ENCODE data around the gene CD226.
"Not testable (repeated sequence)": the region's sequence is repeated elsewhere in the genome, so short reads cannot be mapped to it uniquely, and the experiment has no call there.

Gene CD226

DNA sequence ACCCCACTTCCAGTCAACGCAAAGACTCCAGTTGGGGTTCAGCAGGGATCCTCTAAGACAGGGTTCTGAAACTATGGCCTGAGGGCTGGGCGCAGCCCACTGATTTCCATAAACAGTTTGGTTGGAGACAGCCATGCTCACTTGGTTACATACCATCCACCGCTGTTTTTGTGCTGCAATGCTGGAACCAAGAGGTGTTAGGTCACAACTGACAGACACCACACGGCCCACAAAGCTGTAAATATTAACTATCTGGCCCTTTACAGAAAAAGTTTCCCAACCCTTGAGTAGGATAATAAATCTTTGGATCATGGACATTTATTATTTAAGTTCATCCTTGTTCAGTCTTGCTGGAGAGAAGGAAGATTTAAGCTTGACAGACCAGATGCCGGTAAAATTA lies 8.4 kb upstream of the CD226 start:
- no peak for DNase-seq

DNA sequence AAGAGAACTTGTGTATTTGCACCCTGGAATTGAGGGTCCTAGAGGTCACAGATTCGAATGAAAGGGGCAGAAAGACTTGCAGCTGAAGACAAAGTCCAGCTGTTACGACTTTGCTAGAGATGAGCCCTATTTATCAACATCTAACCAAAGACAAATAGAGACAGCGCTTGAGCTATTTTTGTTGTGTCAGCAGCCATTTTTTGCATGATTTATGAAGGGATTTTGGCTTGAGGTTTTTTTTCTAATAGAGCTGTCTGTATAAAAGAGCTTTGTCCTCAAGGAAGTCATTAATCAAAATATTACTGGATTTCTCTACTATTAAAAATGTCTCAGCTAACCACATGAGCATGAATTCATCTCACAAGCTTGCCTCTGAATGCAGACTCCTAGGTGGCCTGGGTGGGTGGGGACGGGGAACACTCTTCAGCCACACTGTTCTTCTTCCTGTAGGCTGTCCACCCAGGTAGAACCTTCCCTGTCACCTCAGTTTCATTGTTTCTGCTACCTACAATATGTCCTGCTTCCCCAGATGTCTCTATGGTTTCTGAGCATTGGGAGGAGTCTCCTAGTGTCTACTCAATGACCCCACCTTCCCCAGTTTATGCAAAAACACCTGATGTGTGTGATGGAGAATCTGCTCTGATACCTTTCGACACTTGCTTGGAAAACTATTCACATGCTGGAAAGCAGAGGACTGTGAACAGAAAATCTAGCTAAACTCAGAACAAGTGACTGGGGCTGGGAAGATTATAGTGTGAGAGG lies 7.2 kb upstream of the CD226 start:
- DNase-seq, result no peak

DNA sequence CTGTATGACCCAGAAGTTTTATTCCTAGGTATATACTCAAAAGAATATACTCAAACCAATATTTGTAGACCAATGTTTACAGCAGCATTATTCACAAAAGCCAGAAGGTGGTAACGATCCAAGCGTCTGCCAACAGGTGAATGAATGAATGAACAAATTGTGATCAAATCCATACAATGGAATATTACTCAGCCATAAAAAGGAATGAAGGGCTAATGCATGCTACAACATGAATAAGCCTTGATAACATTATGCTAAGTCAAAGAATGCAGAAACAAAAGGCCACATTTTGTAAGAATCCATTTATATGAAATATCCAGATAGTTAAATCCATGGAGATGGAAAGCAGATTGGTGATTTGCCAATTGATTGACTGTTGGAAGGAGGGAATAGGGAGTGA lies 5.5 kb upstream of the CD226 start:
- DNase-seq, result no peak

DNA sequence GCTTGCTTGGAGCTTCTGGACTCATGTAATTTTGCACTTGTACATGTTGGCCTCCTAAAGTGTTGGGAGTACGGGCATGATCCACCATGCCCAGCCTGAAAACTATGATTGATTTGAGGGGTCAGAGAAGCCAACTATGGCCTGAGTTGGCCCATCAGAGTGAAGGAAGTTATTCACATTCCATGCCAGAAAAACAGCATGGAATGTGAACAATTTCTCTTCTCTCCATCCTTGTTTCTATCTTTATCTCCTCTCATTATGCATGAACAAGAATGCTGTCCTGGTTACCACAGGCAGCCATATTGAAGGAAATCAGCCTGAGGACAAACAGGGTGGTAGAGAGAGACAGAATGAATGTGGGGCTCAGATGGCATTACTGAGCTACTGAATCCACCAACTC lies 3.5 kb upstream of the CD226 start:
- DNase-seq, result no peak

DNA sequence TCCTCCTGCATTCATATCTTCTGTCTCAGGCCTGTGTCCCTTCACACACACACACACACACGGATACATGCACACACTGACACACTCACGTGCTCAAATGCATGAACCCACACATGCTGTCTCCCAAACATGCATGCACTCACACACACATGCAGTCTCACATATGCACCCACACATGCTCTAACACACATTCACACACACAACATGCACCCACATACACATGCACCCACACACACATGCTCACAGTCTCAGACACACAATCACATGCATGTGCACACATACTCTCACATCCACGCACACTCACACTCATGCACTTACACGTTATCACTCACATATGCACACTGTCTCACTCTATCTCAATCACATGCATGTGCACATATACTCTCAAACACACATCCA lies 1.9 kb upstream of the CD226 start:
- DNase-seq, result no peak

DNA sequence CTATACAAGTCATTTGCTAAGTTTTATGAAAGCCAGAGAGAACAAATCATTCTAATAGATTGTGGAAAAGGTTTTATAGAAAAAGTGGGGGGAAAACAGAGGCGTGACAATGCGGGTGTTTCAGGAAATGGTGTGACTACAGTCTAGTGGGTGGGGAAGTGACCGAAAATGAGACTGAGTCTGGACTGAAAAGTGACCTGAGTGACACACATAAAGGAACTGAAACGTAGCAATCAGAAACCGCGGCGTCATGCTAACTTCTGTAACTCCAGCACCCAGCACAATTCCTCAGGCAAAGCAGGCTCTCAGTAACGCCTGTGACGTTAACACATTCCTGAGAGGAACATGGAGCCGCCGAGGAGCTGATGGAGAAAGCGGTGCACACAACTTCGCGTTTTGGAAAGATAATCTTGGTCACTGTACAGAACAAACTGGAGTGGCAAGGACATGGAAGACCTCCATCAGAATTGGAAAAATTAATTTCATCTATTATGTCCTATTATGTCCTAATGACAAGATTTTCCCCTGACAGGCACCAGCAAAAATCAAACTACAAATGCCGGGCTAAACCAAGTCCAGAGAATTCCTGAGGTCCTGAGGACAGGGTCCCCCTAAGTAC lies 1.4 kb upstream of the CD226 start:
- no peak for DNase-seq

DNA sequence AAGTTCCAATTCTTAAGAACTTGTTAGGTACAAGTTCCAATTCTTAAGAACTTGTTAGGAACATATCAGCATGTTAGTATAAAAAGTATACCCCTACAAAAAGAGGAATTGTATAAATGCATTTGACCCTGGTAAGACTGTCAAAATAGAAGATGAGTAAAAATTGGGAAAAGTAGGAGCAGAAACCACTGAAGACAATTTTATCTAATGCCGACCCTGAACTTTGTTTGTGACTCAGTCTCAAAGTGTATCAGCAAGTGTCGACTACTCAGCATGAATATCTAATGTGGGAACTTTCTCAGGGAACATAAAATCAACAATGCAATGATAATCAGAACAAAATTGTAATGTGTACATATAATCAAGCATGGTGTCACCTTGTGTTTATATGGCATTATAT lies 583 bp upstream of the CD226 start:
- DNase-seq, result no peak

DNA sequence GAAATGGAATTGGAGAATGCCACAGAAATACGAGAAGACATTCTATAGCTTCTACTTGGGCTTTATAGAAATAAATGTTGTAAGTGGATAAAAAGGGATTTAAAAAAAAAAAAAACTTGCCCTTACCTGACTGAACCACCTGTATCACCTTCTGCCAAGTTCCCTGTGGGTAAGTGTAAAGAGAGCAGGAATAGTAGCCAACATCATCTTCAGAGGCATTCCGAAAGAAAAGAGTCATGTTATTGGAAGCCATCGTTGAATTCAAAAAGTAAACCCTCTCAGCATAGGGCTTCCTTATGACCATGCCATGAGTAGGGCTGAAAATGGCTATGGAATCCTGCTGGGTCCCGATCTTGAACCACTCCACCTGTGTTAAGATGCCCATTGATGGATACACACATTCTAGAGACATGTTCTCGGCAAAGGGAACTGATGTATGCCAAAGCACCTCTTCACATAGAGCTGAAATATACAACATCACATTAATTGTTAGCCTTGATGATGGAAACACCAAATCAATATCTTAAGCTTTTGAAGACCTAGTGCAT lies 991 bp downstream of the CD226 start:
- no peak for DNase-seq

DNA sequence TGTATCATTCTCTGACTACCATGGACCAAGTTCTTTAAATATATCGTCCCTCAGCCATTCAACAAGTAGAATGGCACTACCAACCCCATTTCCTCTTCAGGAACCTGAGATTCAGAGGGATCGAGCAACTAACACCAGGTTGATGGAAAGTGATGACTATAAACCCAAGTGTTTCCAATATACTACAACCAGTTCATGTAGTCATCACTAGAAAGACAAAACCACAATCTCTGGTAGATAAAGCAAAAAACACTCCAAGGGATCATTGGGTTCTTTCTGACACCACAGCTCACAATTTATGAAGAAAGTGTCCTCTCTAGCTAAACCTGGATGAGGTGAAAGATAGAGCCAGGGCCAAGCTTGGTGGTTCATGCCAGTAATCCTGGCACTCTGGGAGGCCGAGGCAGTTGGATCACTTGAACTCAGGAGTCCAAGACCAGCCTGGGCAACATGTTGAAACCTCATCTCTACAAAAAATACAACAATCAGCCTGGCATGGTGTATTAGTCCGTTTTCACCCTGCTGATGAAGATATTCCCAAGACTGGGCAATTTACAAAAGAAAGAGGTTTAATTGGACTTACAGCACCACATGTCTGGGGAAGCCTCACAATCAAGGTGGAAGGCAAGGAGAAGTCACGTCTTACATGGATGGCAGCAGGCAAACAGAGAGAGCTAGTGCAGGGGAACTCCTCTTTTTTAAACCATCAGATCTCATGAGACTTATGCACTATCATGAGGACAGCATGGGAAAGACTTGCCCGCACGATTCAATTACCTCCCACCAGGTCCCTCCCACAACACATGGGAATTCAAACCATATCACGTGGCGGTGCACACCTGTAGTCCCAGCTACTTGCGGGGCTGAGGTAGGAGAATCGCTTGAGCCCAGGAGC lies 2.2 kb downstream of the CD226 start:
- no peak for DNase-seq

DNA sequence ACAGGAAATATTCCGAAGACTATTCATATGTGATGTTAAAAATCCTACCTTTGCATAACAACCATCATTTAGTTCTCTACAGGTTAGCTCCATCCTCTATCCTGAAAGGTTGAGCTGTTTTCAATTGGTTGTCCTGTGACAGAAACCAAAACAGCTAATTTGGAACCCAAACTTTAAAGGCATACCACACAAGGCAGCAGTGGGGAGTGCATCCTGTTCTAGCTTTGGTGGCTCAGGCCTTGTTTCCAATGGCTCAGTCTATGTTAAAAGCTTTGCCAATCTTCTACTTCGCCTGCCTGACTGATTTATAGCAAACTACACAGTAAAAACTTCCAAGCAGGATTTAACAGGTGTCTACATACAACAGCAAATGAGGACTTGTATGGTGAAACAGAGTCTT lies 3.2 kb downstream of the CD226 start:
- DNase-seq, result no peak

DNA sequence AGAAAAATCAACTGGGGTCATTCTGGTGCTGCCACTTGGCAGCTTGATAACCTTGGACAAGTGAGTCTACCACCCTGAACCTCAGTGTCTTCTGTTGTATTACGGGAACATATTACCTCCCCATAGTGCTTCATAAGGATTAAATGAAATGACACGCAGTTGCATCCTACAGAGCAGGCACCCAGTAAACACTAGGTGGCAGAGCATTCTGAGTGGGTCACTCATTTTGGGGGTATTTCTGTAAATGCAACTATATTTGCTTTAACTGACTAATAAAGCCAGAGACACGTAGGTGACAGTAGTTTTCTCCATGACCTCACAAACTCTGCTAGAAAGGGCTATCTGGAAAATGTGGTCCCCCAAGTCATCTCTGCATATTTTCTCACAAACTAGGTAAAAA lies 4.7 kb downstream of the CD226 start:
- no peak for DNase-seq

DNA sequence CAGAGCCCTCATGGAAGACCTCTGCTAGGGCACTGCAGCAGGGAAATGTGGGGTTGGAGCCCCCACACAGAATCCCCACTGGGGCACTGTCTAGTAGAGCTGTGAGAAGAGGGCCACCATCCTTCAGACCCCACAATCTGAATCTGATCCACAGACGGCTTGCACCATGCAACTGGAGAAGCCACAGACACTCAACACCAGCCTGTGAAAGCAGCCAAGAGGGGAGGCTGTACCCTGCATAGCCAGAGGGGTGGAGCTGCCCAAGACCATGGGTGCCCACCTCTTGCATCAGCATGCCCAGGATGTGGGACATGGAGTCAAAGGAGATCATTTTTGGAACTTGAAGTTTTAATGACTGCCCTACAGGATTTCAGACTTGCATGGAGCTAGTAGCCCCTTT lies 6.5 kb downstream of the CD226 start:
- no peak for DNase-seq

DNA sequence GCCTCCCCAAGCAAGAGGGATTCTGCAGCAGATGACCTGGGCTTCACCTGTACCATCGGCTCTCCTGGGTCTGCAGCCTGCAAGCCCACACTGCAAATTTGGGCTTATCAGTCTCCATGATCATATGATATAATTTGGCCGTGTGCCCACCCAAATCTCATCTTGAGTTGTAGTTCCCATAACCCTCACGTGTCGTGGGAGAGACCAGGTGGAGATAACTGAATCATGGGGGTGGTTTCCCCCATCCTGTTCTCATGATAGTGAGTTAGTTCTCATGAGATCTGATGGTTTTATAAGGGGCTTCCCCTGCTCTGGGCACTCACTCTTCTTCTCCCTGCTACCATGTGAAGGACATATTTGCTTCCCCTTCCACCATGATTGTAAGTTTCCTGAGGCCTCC lies 7.9 kb downstream of the CD226 start:
- DNase-seq, result not testable (repeated sequence)

DNA sequence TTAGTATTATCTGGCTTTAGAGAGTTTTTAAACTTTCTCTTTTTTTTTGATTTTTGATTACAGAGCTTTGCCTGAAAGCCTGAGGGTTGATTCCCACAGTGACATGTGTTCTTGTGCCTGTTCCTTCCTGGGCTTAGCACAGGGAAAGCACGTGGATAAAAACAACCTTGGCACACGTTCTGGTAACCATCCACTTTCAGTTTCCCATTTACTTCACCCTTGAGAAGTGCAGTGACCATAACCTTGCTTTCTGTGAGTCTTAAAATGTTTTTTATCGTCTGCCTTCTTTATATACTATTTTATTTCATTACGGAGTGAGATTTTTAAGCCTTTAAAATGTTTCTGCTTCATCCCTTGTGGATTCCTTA lies 11.5 kb downstream of the CD226 start:
- no peak for DNase-seq

DNA sequence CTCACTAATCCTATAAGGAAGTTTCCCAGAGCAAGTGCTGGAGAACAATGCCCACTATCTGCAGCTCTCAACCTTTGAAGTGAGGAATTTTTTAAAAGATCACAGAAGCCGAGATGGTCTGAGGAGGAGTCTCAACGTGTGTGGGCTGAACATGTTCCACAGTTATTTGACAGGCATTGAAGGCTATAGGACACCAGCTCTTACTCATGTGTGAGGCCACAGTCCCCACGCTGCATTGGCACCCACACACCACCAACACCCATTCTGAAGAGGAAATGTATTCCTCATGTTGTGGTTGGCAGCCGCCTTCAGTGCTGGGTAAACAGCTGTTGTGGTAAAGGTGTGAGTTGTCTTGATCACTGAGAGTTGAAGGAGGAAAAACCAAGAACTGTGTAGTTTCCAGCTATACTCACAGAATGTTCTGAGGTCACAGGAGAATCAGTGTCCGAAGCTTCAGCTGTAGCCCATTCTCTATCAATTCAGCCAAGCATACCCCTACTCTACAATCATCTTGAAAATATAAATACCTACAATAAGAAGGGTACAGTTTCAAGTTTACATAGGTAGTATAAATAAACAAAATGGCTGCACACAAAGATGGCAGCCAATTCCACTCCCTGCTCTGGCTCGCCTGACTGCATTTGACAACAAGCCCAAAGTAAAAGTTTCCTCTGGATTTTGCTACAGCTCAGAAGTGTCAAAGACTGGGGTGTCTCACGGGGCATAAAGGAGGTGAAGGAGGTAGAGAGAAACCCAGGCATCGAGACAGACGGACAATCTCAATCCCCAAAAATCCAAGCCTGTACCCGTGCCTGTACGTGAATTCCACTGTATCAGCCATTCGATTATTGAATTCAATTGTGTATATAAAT lies 12.1 kb downstream of the CD226 start:
- DNase-seq, result peak; percentile 39 to 61 (median 48)

DNA sequence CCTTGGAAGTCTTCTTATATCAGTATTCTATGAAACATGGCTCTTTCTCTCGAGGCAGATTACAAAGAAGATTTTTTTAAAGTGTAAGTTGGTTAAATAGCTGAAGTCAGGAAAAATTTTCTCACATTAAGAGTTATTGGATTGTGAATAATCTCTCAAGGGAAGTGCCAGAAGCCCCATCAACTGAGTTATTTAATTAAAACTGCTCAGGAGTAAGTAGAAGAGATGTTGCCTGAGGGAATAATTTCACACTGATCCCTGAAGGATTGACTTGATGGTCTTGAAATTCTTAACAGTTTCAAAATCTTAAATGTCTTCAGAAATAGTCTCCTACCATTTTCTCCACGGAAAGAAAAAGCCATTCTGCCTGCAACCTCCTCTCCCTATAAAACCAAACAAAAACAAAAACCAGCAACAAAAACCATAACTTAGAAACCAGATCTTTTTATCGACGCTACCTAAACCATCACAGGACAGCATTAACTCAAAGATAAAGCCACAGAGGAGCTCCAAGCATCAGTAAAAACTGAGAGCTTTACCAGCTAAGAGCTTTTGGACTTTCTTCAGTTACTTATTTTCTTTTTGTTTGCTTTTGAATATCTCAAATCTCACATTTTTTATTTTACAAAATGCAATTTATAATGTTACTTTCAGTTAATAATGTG lies 12.9 kb downstream of the CD226 start:
- DNase-seq, result no peak

DNA sequence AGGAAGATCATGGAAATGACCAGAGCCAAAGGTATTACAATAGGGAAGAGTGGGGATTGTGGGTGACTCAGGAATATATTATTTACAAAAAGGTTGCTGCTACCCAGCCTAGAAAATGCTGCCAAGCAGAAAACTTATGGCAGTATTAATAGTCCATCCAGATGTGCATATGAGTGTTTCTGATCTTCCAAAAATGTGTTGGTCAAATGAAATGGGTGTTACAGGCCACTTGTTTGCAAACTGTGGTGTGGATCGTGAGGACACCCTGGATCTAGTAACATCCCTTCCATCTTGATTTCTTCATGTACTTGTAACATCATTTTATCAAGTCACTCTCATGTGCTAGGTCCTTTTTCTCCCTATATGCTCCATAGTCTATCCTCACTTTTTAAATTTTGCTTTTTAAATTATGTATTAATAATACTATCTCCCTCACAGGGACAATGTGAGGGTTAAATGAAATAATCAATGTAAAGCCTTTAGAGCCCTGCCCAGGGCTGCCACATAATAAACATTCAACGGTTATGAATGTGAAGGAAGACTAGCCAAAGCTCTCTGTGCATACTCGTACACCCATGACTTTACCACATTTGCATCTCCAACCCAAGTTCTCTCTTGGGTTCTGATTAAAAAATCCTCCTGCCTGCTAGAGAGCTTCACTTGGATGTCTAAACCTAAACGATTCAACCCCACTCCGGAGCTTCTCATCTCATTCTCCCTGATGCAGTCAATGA lies 18.5 kb downstream of the CD226 start:
- DNase-seq, result no peak

DNA sequence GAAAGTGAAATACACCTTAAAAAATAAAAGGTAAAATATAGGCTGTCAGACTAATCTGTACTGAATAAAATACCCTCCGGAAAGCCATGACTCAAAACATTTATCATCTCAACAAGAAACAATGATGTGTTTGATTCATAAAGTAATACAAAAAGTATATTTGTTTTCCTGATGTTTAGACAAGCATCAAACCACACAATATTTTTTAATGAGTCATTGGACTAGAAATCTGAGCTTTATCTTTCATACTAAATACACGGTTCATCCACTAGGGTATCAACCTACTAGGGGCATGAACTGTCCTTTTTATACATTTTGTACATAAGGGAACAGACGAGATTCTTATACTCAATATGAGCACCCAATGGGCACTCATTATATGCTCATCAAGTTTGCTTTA lies 31.3 kb downstream of the CD226 start:
- no peak for DNase-seq

DNA sequence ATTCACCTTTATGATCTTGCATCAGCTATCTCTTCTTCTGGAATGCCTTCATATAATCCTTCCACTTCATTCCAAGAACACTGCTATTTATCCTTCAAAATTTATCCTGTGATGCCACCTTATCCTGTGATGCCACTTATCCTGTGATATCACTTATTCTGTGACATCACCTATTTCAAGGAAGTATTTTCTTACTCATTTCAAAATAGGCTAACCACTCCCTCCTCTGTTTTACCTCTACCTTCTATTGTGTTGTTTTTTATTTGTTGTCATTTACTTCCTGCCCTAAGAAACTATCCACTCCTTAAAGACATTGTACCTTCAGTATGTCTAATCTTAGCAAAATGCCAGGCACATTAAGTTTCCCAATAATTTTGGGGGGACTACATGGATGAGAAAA lies 38.8 kb downstream of the CD226 start:
- DNase-seq, result no peak

DNA sequence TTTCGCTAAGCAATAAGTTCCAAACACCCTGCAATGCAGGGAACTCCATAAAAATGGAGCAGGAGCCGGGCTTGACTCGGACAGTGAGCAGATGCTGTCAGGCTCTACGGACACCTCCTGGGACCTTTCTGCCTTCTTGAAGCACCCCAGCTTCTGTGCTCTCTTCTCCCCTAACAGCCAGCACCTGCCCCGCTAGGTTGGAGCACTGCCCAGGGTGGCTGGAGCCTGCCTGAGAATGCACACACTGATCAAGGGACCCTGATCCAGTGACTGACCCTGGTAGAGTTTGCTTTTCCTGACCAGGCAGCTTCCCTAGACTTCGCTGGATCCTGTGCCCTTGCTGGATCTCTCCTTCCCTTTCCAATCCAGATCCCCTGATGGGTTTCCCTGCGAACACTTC lies 40.9 kb downstream of the CD226 start:
- no peak for DNase-seq

DNA sequence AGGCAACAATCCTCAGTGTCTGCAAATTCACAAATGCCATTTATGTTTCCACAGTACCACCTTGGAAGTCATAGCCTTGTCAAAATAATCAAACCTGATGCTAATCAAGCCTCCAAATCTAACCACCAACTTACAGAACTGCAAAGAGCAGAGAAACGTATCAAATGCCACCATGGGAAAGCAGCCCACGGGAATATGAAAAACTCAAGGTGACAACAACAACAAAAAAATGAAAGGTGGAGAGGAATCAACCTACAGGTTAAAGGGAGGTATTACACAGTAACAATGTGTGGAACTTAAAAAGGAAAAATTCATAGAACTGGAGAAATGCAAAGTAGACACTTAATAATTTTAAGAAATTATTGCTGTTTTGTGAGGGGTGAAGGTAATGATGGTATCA lies 46.7 kb downstream of the CD226 start:
- no peak for DNase-seq
